ENCODE results near the gene GNG2. TPM values are rescaled to one million over a fixed set of nuclear protein-coding genes. Genes with fewer than 3 reads are reported as not detected.

The GNG2 gene
- 7.0 and 7.9 TPM in 2 replicates for total RNA-seq (2021)
- long read RNA-seq, transcript GNG2-213 (4 exons, 2,125 nt) = major isoform, 11 of 19 reads
- long read RNA-seq, partial matches to known transcripts = 0 of 19 reads
- long read RNA-seq, other reads (novel, unspliced or antisense) = 6 of 19 reads

DNA sequence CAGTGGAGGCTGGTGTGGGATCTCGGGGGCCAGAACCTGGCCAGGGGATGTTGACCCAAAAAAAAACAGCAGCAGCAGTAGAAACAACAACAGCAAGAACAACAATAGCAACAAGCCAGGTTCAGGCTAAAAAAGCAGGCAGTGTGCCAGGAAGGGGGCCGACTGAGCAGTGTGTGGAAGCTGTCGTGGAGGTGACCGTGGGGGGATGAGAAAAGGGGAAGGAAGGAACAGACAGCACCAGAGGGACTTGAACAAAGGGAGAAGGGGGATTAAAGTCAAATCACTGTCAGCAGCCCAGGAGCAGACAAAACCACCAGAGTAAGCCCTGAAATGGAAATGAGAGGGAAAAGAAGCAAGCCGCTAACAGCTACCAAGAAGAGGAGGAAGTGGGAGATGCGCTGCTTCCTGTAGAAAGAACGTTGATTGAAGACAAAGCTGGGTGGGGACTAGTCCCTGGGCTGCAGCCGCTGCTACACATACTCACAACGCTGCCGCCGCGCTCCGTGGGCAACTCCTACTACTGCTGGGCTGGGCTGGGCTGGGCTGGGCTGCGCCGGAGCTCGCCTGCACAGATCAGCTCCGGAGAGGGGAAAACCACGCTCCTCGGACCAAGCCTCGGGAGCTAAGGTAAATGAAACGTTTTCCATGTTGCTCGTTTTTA lies at the start of gene GNG2:
GNG2 (plus strand) TSS at position 449 of the 661 bp plus-strand sequence. CDS start 90,067 bp downstream, outside the sequence.
- no CpG with 5 or more reads among the region's 22 CpGs for WGBS (ENCODE audit: extremely low coverage, insufficient read length, low lambda C conversion rate)
- H3T11ph ChIP-seq (ENCODE audit: low read length) = no peak within 1 kb of the TSS
- no peak within 1 kb of the TSS for H2BK20ac ChIP-seq (ENCODE audit: low read depth, low read length, poor library complexity, severe bottlenecking)
- no peak within 1 kb of the TSS for H2AK5ac ChIP-seq (ENCODE audit: insufficient read length, low read length)
- Mint-ChIP-seq H3K9me3 (peaks cover 0 to 6% of the 10 kb centered on the region in 2 experiments; a peak in 1 of 5 replicates), H3K36me3 (ENCODE audit: insufficient read depth in 1 of 3, low read depth in 3 of 3) (no peaks in the 10 kb centered on the region), H3K27me3 (ENCODE audit: low read depth) (peaks cover 44% of the 10 kb centered on the region), H3K4me1 (peaks cover 39 to 44% of the 10 kb centered on the region in 2 experiments), H3K27ac (peak within 1 kb of the TSS in 2 of 3 experiments; percentile 22 to 46; a peak in 5 of 7 replicates), H3K4me3 (peak within 1 kb of the TSS; percentile 71 to 85)
- no peak within 1 kb of the TSS for H3K23ac ChIP-seq (ENCODE audit: insufficient read length, low read depth, low read length)
- TF ChIP-seq, protein P1, sequence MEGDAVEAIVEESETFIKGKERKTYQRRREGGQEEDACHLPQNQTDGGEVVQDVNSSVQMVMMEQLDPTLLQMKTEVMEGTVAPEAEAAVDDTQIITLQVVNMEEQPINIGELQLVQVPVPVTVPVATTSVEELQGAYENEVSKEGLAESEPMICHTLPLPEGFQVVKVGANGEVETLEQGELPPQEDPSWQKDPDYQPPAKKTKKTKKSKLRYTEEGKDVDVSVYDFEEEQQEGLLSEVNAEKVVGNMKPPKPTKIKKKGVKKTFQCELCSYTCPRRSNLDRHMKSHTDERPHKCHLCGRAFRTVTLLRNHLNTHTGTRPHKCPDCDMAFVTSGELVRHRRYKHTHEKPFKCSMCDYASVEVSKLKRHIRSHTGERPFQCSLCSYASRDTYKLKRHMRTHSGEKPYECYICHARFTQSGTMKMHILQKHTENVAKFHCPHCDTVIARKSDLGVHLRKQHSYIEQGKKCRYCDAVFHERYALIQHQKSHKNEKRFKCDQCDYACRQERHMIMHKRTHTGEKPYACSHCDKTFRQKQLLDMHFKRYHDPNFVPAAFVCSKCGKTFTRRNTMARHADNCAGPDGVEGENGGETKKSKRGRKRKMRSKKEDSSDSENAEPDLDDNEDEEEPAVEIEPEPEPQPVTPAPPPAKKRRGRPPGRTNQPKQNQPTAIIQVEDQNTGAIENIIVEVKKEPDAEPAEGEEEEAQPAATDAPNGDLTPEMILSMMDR (conservative IDR thresholded peaks at IDR 0.05) = no peak
- no peak within 1 kb of the TSS for H4K8ac ChIP-seq (replicated peaks; ENCODE audit: insufficient read length, low read depth, low read length)
- H2BK120ac ChIP-seq (ENCODE audit: low read depth, low read length, poor library complexity, severe bottlenecking) = no peak within 1 kb of the TSS
- peaks cover 2% of the 10 kb centered on the region; the same call in 1 of the 2 replicates for H3K27me3 ChIP-seq (ENCODE audit: insufficient read depth, low read length)
- H3K9me3 ChIP-seq (ENCODE audit: control insufficient read depth, low read depth, low read length) = no peaks in the 10 kb centered on the region
- H3K14ac ChIP-seq (ENCODE audit: insufficient read depth, low read length) = peak within 1 kb of the TSS; percentile 62; the same call in 1 of the 2 replicates
- H3K27ac ChIP-seq (ENCODE audit: insufficient read length, low read depth, low read length) = no peak within 1 kb of the TSS
- H3K4me2 ChIP-seq (ENCODE audit: insufficient read depth, insufficient read length, low read length) = peak within 1 kb of the TSS; percentile 95
- H2BK12ac ChIP-seq (ENCODE audit: insufficient read length, low read depth, low read length) = no peak within 1 kb of the TSS
- H3K23me2 ChIP-seq (ENCODE audit: insufficient read length, low read depth, low read length, poor library complexity, severe bottlenecking) = peaks cover 5% of the 10 kb centered on the region
- H3K79me1 ChIP-seq (ENCODE audit: insufficient read depth, low read depth, low read length, poor library complexity, severe bottlenecking) = no peaks in the 10 kb centered on the region
- no peaks in the 10 kb centered on the region for H3K79me2 ChIP-seq (ENCODE audit: insufficient read depth, low read length)
- peak; percentile 69 for DNase-seq
- no peak within 1 kb of the TSS for H4K5ac ChIP-seq (ENCODE audit: insufficient read length, low read depth, low read length)
- no peak within 1 kb of the TSS for H4K91ac ChIP-seq (ENCODE audit: insufficient read length, low read depth, low read length)
- no peaks in the 10 kb centered on the region for H4K20me1 ChIP-seq (ENCODE audit: control insufficient read depth, insufficient read depth, insufficient read length)
- no peak within 1 kb of the TSS for H3K56ac ChIP-seq (ENCODE audit: insufficient read length, low read depth, low read length)
- H2BK5ac ChIP-seq (ENCODE audit: insufficient read length, low read length) = no peak within 1 kb of the TSS
- H3K4me1 ChIP-seq (ENCODE audit: insufficient read depth, low read length) = peaks cover 7% of the 10 kb centered on the region; the same call in 1 of the 2 replicates
- H3K18ac ChIP-seq (ENCODE audit: insufficient read length, low read depth, low read length) = peak within 1 kb of the TSS; percentile 12
- H2BK15ac ChIP-seq (ENCODE audit: low read depth, low read length) = no peak within 1 kb of the TSS
- H3K4ac ChIP-seq (ENCODE audit: low read depth, low read length) = no peak within 1 kb of the TSS
- H2AFZ ChIP-seq (ENCODE audit: low read length) = peak within 1 kb of the TSS; percentile 66
- peak within 1 kb of the TSS; percentile 63 for H3K9ac ChIP-seq (ENCODE audit: extremely low read depth, insufficient read length, low read length)
